GM12874 (cell line): ENCODE results near the gene PHOX2B.

Source experiments
- CTCF ChIP-seq: IDR thresholded peaks from 2 replicates; pipeline ENCODE4 v1.5.1; 2011; ENCODE audit warnings: low read depth, mild to moderate bottlenecking, control low read depth, low read length, moderate library complexity; ENCODE audit not compliant: insufficient read depth

The PHOX2B gene

GRCh38 chr4:41715155-41715554 lies 33.4 kb downstream of the PHOX2B start:
- TF ChIP-seq CTCF = no peak

- TF ChIP-seq CTCF = no peak
These were observed 34.0 kb downstream of the PHOX2B start for GRCh38 chr4:41714364-41715000.

- TF ChIP-seq CTCF = no peak
These were observed 34.8 kb downstream of the PHOX2B start for GRCh38 chr4:41713768-41714167.

GRCh38 chr4:41712425-41712824 lies 36.1 kb downstream of the PHOX2B start:
- no peak for TF ChIP-seq CTCF

- TF ChIP-seq CTCF = no peak
These were observed 38.6 kb downstream of the PHOX2B start for GRCh38 chr4:41709844-41710481.

- TF ChIP-seq CTCF = no peak
These were observed 44.7 kb downstream of the PHOX2B start for GRCh38 chr4:41703785-41704184.

- TF ChIP-seq CTCF = no peak
These were observed 45.8 kb downstream of the PHOX2B start for GRCh38 chr4:41702770-41703169.
